ENCODE results near the gene TYMP.

Gene TYMP

DNA sequence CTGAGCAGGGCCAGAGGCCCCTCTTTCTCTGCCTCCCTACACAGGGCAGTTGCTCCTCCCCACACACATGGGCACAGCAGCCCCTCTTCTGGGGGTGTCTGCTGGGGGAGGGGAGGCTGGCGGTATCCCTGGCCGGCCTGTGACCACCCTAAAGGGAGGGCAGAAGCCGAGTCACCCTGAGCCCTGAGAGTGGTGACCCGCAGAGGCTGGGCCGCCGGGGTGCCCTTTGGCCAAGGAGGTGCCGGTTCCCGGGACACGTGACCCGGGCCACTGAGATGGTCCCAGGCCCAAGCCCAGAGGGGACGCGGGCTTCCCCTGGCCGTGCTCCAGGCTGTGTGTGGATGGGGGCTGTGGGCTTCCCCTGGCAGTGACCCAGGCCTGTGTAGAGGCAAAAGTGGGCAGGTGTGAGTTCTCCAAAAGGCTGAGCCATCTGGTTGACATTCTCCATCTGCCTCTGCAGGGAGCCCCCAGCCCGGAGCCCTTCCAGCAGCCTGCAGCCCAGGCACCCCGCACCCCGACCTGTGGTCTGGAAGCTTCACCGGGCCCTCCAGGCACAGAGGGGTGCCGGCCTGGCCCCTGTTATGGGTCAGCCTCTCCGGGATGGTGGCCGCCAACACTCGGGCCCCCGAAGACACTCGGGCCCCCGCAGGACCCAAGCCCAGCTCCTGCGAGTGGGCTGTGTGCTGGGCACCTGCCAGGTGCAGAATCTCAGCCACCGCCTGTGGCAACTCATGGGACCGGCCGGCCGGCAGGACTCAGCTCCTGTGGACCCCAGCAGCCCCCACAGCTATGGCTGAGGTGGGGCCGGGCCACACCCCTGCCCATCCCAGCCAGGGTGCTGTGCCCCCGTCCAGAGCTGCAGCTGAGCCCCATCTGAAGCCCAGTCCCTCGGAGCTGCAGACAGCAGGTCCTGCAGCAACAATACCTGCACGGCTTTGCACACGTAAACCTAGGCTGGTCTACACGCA, 47.4 kb downstream of the TYMP start:
- no peak for DNase-seq

DNA sequence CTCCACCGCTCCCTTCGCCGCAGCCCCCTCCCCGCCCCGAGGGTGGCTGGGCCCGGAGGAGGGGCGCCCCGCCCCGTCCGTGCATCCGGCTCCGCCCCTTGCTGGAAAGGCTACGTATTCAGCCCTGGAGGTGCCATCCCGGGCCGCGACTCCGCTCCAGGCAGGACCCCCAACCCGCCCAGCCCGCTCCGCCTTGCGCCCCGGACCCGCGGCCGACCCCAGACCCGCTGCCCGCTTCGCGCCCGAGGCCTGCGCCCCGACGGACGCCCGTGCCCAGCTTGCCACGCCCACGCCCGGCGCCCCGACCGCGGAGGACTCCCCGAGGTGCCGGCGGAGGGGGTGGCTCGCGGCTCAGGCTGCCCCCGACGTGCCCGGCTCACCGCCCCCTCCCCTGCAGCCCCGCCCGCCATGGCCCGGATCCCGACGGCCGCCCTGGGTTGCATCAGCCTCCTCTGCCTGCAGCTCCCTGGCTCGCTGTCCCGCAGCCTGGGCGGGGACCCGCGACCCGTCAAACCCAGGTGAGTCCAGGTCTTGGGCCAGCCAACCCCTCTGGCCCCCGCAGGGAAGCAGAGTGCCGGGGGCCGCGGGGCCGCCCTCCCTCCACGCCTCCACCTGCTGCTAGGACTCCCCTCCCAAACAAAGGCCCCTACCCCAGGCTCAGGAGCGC, 48.2 kb downstream of the TYMP start, which contains the start of gene ADM2:
Gene ADM2, plus strand, starts transcription at position 104 of the 667 bp plus-strand sequence. Its CDS starts 305 bp downstream, at position 409.
- DNase-seq, result peak; percentile 61

DNA sequence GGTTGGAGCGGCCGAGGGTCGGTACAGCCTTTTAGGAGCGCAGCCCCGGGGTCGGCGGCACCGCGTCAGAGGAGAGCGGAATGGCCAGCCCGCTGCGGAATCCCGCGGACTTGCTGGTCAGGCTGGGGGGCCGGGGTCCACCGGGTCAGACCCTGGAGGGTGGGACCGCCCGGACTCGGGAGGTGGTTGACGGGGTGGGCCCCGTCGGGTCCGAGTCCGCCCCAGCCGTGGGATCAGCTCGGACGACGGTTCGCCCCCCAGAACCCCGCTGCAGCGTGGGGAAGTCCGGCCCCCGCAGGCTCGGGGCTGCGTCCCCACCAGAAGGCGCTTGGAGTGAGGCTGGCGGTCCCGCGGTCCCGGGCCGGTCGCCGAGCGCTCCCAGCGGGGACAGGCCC, 48.8 kb downstream of the TYMP start:
- no peak for DNase-seq

DNA sequence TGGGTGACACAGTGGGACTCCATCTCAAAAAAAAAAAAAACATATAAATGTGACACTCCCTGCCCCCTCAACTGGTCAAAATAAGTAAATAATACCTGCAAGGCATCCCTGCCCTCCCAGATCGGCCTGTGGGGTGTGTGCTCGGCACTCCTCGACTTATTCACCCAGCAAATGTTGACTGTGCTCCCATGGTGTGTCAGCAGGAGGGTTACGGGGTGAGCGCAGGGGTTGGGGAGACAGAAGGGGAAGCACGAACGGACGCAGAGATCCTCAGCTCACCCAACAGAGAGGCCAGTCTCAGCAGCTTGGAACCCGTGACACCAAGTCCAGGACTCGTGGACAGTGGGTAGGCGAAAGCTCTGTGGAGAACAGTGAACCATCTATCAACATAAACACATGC, 50.1 kb downstream of the TYMP start:
- no peak for DNase-seq

DNA sequence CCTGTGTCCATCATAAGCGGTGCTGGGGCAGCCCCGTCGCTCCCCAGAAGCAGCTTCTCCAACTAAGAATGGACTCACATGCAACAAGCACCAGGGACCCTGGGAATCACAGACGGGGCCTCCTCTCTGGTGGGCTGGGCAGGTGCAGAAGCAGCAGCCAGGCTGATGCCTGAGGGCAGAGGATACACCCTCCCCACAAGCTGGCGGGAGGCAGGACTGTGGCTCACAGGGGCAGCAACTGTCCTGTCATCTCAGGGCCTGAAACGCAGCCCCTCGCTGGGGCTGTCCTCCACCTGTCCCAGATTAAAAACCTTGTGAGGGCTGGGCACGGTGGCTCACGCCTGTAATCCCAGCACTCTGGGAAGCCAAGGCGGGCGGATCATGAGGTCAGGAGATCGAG, 51.9 kb downstream of the TYMP start:
- DNase-seq, result no peak

DNA sequence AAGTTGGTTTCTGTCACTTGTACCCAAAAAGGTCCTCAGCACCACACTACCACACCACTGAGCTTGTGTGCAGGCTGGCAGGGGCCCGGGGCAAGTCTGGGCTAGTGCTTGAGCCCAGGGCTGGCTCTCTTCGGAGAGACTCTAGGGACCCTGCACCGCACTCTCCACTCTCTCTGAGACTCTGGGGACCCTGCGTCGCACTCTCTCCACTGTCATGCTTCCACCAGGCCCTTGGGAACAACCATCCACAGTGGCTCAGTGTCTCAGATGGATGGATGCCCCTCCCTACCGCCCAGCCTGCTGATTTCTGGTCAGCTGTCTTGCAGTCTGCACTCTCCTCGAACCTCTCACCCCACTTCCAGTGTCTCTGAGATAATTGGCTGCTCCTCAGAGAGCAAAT, 52.9 kb downstream of the TYMP start:
- no peak for DNase-seq
